SK-N-SH treated with all-trans-retinoic acid at 6 μM for 48 hours (cell line): ENCODE measurements around the gene SULT1A2.

Experiments
- ATAC-seq: fragments of 200-7000 bp; cut with Tn5 transposase; 3 replicates; pipeline ENCODE4 v1.9.1; 2020; ENCODE audit warnings: mild to moderate bottlenecking, moderate library complexity
- ARNTL ChIP-seq: fragments of 450-650 bp; formaldehyde crosslinking; IDR thresholded peaks from 2 replicates; pipeline ENCODE4 v1.5.0; 2020; ENCODE audit warnings: low read depth, mild to moderate bottlenecking, moderate library complexity, borderline replicate concordance
- BACH2 ChIP-seq: fragments of 250-450 bp; sonication (Bioruptor Pico); IDR thresholded peaks from 2 replicates; pipeline ENCODE4 v1.9.0; 2021; ENCODE audit warnings: mild to moderate bottlenecking, borderline replicate concordance
- CSDC2 ChIP-seq: fragments of 250-450 bp; sonication (Bioruptor Pico); IDR thresholded peaks from 2 replicates; pipeline ENCODE4 v1.5.0; 2020; ENCODE audit warnings: mild to moderate bottlenecking, moderate library complexity
- GLIS3 ChIP-seq: fragments of 250-450 bp; sonication (Bioruptor Pico); IDR thresholded peaks from 2 replicates; pipeline ENCODE4 v1.5.0; 2020; ENCODE audit warnings: mild to moderate bottlenecking, moderate library complexity
- OSR1 ChIP-seq: fragments of 250-450 bp; sonication (Bioruptor Pico); IDR thresholded peaks from 2 replicates; pipeline ENCODE4 v1.8.0; 2022; ENCODE audit warnings: moderate library complexity, mild to moderate bottlenecking, inconsistent platforms
- PPARA ChIP-seq: fragments of 250-450 bp; sonication (Bioruptor Pico); IDR thresholded peaks from 2 replicates; pipeline ENCODE4 v1.5.0; 2020; ENCODE audit warnings: mild to moderate bottlenecking, borderline replicate concordance
- RARB ChIP-seq: fragments of 250-450 bp; sonication (Bioruptor Pico); IDR thresholded peaks from 2 replicates; pipeline ENCODE4 v1.8.0; 2021; ENCODE audit warnings: mild to moderate bottlenecking, moderate library complexity
- SNAI2 ChIP-seq: fragments of 250-450 bp; sonication (Bioruptor Pico); IDR thresholded peaks from 2 replicates; pipeline ENCODE4 v1.5.0; 2020; ENCODE audit warnings: mild to moderate bottlenecking, moderate library complexity
- TCF4 ChIP-seq: fragments of 250-450 bp; sonication (Bioruptor Pico); IDR thresholded peaks from 2 replicates; pipeline ENCODE4 v1.8.0; 2021; ENCODE audit warnings: mild to moderate bottlenecking, moderate library complexity, borderline replicate concordance
- TOX ChIP-seq: fragments of 250-450 bp; sonication (Bioruptor Pico); IDR thresholded peaks from 2 replicates; pipeline ENCODE4 v1.8.0; 2021; ENCODE audit warnings: mild to moderate bottlenecking, moderate library complexity, borderline replicate concordance
- ZFP3 ChIP-seq: fragments of 250-450 bp; sonication (Bioruptor Pico); IDR thresholded peaks from 2 replicates; pipeline ENCODE4 v1.5.0; 2020; ENCODE audit warnings: mild to moderate bottlenecking, moderate library complexity
- ZFP30 ChIP-seq: fragments of 450-650 bp; formaldehyde crosslinking; IDR thresholded peaks from 2 replicates; pipeline ENCODE4 v1.5.0; 2022; ENCODE audit warnings: mild to moderate bottlenecking, moderate library complexity
- ZNF8 ChIP-seq: fragments of 450-650 bp; formaldehyde crosslinking; IDR thresholded peaks from 2 replicates; pipeline ENCODE4 v1.5.0; 2020; ENCODE audit warnings: mild to moderate bottlenecking, moderate library complexity
- TF ChIP-seq, protein P1 (sequence below): fragments of 250-450 bp; sonication (Bioruptor Pico); IDR thresholded peaks from 2 replicates; pipeline ENCODE4 v1.8.0; 2020; ENCODE audit warnings: mild to moderate bottlenecking, moderate library complexity, borderline replicate concordance
- TF ChIP-seq, protein P2 (sequence below): fragments of 250-450 bp; sonication (Bioruptor Pico); IDR thresholded peaks from 2 replicates; pipeline ENCODE4 v1.8.0; 2021; ENCODE audit warnings: low read depth, mild to moderate bottlenecking, moderate library complexity, borderline replicate concordance
- TF ChIP-seq, protein P3 (sequence below): fragments of 250-450 bp; sonication (Bioruptor Pico); IDR thresholded peaks from 2 replicates; pipeline ENCODE4 v1.5.1; 2021; ENCODE audit warnings: mild to moderate bottlenecking, moderate library complexity
- TF ChIP-seq, protein P4 (sequence below): fragments of 250-450 bp; sonication (Bioruptor Pico); IDR thresholded peaks from 2 replicates; pipeline ENCODE4 v1.5.1; 2020; ENCODE audit warnings: low read depth, mild to moderate bottlenecking, moderate library complexity
- TF ChIP-seq, protein P5 (sequence below): fragments of 250-450 bp; sonication (Bioruptor Pico); IDR thresholded peaks from 2 replicates; pipeline ENCODE4 v1.5.0; 2020; ENCODE audit warnings: mild to moderate bottlenecking, moderate library complexity

Gene SULT1A2

DNA sequence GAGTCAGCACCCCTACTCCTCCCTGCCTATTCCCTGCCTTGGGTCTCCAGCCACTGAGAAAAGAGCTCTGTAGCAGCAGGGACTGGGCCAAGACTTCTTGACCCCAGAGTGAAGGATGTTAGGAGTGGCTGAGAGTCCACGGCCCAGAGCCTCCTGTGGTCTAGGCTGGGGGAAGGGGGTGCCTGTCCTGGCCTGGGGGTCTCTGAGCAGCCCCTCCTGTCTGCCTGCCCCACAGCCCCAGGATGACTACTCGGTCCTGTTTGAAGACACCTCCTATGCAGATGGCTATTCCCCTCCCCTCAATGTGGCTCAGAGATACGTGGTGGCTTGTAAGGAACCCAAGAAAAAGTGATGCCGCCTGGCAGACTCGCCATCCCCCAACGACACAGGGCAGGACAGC is 5.5 kb downstream of the SULT1A2 start:
- no peak for ATAC-seq
- no peak for TF ChIP-seq CSDC2
- TF ChIP-seq, protein P1, sequence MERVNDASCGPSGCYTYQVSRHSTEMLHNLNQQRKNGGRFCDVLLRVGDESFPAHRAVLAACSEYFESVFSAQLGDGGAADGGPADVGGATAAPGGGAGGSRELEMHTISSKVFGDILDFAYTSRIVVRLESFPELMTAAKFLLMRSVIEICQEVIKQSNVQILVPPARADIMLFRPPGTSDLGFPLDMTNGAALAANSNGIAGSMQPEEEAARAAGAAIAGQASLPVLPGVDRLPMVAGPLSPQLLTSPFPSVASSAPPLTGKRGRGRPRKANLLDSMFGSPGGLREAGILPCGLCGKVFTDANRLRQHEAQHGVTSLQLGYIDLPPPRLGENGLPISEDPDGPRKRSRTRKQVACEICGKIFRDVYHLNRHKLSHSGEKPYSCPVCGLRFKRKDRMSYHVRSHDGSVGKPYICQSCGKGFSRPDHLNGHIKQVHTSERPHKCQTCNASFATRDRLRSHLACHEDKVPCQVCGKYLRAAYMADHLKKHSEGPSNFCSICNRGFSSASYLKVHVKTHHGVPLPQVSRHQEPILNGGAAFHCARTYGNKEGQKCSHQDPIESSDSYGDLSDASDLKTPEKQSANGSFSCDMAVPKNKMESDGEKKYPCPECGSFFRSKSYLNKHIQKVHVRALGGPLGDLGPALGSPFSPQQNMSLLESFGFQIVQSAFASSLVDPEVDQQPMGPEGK (CRISPR knock-in tag), result no peak
- TF ChIP-seq, protein P2, sequence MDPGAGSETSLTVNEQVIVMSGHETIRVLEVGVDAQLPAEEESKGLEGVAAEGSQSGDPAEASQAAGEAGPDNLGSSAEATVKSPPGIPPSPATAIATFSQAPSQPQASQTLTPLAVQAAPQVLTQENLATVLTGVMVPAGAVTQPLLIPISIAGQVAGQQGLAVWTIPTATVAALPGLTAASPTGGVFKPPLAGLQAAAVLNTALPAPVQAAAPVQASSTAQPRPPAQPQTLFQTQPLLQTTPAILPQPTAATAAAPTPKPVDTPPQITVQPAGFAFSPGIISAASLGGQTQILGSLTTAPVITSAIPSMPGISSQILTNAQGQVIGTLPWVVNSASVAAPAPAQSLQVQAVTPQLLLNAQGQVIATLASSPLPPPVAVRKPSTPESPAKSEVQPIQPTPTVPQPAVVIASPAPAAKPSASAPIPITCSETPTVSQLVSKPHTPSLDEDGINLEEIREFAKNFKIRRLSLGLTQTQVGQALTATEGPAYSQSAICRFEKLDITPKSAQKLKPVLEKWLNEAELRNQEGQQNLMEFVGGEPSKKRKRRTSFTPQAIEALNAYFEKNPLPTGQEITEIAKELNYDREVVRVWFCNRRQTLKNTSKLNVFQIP (CRISPR knock-in tag), result no peak
- TF ChIP-seq BACH2 (CRISPR knock-in tag), result no peak
- no peak for TF ChIP-seq RARB
- TF ChIP-seq, protein P3, sequence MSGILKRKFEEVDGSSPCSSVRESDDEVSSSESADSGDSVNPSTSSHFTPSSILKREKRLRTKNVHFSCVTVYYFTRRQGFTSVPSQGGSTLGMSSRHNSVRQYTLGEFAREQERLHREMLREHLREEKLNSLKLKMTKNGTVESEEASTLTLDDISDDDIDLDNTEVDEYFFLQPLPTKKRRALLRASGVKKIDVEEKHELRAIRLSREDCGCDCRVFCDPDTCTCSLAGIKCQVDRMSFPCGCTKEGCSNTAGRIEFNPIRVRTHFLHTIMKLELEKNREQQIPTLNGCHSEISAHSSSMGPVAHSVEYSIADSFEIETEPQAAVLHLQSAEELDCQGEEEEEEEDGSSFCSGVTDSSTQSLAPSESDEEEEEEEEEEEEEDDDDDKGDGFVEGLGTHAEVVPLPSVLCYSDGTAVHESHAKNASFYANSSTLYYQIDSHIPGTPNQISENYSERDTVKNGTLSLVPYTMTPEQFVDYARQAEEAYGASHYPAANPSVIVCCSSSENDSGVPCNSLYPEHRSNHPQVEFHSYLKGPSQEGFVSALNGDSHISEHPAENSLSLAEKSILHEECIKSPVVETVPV, result no peak
- TF ChIP-seq, protein P4, sequence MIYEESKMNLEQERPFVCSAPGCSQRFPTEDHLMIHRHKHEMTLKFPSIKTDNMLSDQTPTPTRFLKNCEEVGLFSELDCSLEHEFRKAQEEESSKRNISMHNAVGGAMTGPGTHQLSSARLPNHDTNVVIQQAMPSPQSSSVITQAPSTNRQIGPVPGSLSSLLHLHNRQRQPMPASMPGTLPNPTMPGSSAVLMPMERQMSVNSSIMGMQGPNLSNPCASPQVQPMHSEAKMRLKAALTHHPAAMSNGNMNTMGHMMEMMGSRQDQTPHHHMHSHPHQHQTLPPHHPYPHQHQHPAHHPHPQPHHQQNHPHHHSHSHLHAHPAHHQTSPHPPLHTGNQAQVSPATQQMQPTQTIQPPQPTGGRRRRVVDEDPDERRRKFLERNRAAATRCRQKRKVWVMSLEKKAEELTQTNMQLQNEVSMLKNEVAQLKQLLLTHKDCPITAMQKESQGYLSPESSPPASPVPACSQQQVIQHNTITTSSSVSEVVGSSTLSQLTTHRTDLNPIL (CRISPR knock-in tag), result no peak
- TF ChIP-seq, all 23 proteins: peak for 0

DNA sequence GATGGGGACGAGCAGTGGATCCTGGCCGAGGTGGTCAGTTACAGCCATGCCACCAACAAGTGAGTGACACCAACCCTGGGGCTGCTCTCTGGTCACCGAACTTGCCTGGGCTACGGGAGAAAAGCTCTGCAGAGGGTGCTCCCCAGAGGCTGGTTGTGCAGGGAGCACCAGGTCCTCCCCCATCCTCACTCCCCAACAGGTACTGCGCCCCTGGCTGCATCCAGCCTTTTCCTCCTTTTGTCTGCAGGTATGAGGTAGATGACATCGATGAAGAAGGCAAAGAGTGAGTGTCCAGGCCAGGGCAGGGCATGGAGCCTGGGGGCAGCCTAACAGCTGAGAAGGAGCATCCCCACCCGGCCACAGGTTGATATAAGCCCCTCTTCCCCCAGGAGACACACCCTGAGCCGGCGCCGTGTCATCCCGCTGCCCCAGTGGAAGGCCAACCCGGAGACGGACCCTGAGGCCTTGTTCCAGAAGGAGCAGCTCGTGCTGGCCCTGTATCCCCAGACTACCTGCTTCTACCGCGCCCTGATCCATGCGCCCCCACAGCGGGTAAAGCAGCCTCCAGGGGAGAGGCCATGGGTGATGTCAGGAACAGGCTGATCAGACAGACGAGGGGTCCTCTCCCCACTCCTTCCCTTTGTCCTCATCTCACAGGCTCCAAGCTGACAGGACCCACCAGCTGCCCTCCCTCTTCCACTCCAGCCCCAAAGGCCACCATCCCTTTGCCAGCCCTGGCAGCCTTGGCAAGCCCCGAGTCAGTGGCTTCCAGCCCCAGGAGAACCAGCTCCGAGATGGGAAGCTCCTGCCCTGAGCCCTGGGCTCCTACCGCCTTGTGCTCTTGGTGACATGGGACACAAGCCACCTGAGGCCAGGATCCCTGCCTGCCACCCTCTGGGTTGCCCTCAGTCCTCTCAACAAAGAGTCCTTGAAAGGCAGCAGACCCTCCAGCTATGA is 6.2 kb downstream of the SULT1A2 start:
- no peak for TF ChIP-seq BACH2 (CRISPR knock-in tag)
- TF ChIP-seq TOX (CRISPR knock-in tag), result no peak
- TF ChIP-seq, protein P4 (CRISPR knock-in tag), result no peak
- no peak for TF ChIP-seq ZFP30
- no peak for TF ChIP-seq RARB
- TF ChIP-seq TCF4 (CRISPR knock-in tag), result no peak
- no peak for TF ChIP-seq ARNTL
- no peak for TF ChIP-seq OSR1 (CRISPR knock-in tag)
- TF ChIP-seq, protein P2 (CRISPR knock-in tag), result no peak
- TF ChIP-seq GLIS3 (CRISPR knock-in tag), result no peak
- TF ChIP-seq ZFP3 (CRISPR knock-in tag), result no peak
- no peak for TF ChIP-seq ZNF8 (CRISPR knock-in tag)
- TF ChIP-seq, protein P5, sequence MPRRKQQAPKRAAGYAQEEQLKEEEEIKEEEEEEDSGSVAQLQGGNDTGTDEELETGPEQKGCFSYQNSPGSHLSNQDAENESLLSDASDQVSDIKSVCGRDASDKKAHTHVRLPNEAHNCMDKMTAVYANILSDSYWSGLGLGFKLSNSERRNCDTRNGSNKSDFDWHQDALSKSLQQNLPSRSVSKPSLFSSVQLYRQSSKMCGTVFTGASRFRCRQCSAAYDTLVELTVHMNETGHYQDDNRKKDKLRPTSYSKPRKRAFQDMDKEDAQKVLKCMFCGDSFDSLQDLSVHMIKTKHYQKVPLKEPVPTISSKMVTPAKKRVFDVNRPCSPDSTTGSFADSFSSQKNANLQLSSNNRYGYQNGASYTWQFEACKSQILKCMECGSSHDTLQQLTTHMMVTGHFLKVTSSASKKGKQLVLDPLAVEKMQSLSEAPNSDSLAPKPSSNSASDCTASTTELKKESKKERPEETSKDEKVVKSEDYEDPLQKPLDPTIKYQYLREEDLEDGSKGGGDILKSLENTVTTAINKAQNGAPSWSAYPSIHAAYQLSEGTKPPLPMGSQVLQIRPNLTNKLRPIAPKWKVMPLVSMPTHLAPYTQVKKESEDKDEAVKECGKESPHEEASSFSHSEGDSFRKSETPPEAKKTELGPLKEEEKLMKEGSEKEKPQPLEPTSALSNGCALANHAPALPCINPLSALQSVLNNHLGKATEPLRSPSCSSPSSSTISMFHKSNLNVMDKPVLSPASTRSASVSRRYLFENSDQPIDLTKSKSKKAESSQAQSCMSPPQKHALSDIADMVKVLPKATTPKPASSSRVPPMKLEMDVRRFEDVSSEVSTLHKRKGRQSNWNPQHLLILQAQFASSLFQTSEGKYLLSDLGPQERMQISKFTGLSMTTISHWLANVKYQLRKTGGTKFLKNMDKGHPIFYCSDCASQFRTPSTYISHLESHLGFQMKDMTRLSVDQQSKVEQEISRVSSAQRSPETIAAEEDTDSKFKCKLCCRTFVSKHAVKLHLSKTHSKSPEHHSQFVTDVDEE, result no peak
- no peak for TF ChIP-seq SNAI2 (CRISPR knock-in tag)
- TF ChIP-seq PPARA (CRISPR knock-in tag), result no peak
- TF ChIP-seq, all 23 proteins: peak for 0
- ATAC-seq, result no peak
